Pulmonary artery endothelial cell (primary cell): ENCODE measurements around the gene PTPRF. TPM values are rescaled to one million over a fixed set of nuclear protein-coding genes. Genes with fewer than 3 reads are reported as not detected.

Experiments used
- DNase-seq: peaks from one replicate; pipeline ENCODE4 v3.0.0-alpha.2; 2011; ENCODE audit warnings: low read depth, low spot score
- total RNA-seq: library from RNA; depleted of rRNA; stranded (reverse); fragments of >200 nt; gene quantifications from 2 replicates; pipeline ENCODE4 v1.2.3, GENCODE V29; 2014

Gene PTPRF
- total RNA-seq, 1 donor from 2014 or later = 171 TPM

- DNase-seq = no peak
Observed at GRCh38 chr1:43605157-43605556, 74.5 kb downstream of the PTPRF start.

- DNase-seq = no peak
Observed at GRCh38 chr1:43605766-43606165, 75.1 kb downstream of the PTPRF start.

DNA sequence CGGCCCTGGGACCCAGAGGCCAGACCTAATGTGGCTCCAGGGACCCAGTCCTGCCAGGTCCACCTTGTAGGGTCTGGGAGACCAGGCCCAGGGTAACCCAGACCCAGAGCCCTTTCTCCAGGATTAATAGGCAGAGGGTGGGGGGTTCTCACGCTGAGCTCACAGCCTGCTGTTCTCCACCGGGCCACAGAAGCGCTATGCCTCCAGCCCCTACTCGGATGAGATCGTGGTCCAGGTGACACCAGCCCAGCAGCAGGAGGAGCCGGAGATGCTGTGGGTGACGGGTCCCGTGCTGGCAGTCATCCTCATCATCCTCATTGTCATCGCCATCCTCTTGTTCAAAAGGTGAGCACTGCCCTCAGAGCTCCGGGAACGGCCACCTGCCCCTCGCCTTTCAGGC lies 75.9 kb downstream of the PTPRF start:
- DNase-seq = no peak

DNA sequence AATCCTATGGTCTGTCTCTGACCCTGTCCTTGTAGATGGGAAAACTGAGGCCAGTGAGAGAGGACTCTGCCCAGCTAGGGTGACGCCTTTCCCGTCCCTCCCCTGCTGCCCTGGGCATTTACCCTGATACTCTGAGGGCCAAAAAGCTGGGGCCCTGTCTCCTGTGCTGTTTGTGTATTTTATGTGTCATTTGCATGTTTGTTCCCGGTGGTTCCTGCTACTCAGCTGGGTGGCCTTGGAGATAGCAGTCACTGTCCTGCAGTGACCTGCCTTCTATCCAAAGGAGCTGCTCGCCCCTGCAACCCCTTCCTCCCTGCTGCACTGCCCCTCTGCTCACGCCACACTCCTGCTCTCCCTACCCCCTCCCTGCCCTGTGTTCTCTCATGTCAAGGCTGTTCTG lies 78.1 kb downstream of the PTPRF start:
- DNase-seq = no peak

DNA sequence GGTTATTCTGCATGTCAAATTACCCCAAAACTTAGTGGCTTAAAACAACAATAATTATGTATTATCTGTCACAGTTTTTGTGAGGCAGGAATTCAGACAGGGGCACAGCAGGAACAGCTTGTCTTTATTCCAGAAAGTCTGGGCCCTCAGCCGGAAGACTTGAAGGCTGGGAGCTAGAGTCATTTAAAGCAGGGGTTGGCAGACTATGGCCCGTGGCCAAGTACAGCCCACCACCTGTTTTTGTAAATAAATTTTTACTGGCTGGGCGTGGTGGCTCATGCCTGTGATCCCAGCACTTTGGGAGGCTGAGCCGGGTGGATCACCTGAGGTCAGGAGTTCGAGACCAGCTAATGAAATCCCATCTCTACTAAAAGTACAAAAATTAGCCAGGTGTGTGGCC lies 79.7 kb downstream of the PTPRF start:
- no peak for DNase-seq

- DNase-seq = no peak
Observed at GRCh38 chr1:43611950-43612349, 81.3 kb downstream of the PTPRF start.

GRCh38 chr1:43612406-43612805 lies 81.7 kb downstream of the PTPRF start:
- no peak for DNase-seq

DNA sequence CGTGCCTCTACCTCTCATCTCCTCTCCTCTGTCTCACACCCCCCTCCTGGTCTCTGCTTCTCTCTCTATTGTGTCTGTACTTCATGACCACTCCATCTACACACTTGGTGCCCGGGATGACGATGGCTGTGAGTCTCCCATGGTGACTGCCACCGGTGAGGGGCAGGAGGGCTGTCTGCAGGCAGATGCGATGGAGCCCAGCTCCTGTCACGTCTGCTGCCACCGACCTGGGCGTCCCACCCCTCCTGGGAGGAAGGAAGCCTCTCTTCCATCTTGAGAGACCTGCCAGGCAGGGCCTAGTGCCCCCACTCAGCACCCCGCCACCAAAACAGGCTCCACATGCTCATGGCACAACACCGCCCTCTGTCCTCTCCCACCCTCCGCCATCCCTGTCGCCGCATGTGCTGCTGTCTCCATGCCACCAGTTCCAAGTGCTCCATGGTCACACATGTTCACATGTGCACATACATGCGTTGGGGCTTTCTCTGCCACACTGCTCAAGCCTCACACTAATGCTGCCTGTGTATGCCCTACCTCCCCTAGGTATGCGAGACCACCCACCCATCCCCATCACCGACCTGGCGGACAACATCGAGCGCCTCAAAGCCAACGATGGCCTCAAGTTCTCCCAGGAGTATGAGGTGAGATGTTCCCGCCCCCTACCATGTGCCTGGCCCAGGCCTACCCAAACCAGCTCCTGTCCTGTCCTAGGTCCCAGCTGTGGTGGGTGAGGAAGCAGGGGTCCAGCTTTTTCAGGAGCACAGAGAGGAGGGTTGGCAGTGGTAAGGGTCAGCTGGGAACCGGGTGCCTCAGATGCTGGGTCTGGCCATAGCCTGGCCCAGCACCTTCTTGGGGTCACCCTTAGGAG lies 82.6 kb downstream of the PTPRF start:
- no peak for DNase-seq

- no peak for DNase-seq
Observed at GRCh38 chr1:43614211-43614610, 83.5 kb downstream of the PTPRF start.

DNA sequence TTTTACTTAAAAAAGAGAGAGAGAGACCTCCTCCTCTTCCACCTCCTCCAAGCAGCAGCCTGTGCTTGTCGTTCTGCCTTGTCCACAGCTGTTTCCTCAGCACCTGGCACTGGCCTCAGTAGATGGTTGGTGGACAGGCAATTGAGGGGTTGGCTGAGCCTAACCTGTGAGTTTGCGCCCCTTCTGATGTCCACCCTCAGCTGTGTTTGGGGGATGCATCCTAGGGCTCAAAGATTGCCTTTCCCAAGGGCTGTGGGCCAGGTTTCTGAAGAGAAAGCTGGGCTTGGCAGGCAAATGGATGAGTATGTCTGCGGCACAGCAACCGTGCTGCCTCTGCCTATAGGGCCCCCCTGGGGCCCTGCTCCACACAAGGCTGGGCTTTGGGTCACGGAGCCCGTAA lies 84.2 kb downstream of the PTPRF start:
- DNase-seq = no peak

DNA sequence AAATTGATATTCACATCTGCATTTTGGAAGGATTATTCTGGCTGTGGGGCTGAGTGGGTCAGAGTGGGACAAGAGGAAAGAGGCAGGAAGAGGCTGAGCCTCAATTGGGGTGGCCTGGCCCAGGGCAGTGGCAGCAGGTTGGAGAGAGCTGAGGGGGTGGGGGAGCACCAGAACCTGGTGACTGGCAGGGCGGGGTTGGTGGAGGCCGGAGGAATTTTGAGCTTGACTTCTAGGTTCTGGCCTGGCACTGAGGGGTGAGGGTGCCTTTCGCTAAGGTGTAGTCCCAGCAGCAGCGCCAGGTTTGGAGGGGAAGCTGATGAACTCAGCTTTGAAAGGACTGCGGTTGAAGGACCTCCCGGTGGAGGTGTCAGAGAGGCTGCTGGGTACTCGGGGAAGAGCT lies 85.7 kb downstream of the PTPRF start:
- DNase-seq = no peak

DNA sequence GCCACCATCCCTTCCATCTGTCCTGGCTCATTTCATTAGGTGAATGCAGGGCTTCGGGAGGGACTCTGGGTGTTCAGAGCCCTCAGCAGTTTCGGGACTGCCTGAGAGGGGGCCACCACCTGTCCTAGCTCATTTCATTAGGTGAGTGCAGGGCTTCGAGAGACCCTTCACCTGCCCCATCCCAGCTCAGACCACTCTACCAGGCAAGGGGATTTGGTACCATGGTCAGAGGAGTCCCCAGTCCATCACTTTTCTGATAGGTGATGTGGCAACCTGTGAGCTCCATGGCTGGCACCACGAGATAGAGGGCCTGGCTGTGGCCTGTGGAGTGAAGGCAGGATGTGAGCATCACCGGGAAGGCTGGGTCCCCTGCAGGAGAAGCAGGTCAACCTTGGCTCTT lies 86.3 kb downstream of the PTPRF start:
- no peak for DNase-seq

DNA sequence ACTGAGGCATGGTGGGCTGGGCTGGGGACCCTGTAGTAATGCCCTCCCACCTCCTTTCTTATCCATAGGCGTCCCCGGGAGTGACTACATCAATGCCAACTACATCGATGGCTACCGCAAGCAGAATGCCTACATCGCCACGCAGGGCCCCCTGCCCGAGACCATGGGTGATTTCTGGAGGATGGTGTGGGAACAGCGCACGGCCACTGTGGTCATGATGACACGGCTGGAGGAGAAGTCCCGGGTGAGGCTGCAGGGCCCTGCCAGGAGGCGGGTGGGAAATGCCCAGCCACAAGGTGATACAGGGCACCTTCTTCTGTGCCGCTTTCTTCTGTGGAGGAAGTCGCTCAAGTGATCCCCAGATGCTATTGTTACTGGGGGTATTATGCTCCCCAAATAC lies 87.0 kb downstream of the PTPRF start:
- DNase-seq = no peak

DNA sequence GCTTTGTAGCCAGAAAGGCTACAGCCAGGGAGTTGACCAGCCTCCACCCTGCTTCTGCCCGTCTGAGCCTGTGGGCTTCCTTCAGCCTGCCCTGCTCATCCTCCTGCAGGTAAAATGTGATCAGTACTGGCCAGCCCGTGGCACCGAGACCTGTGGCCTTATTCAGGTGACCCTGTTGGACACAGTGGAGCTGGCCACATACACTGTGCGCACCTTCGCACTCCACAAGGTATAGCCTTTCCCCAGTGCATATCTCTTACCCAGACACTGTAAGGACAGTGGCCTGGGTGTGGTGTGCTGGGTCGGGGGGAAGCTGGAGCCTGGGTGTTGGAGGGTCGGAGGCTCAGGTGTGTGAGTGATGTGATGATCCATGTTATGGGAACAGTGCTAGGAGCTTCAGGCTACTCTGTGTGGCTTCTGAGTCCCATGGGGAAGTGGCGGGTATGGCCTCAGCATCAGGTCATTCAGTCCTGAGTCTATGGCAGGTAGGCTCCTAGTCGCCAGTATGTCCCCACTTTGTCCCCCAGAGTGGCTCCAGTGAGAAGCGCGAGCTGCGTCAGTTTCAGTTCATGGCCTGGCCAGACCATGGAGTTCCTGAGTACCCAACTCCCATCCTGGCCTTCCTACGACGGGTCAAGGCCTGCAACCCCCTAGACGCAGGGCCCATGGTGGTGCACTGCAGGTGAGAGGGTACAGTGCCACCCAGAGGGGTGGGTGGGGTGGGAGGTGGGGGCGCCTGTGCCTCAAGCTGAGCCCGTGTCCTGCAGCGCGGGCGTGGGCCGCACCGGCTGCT lies 88.0 kb downstream of the PTPRF start:
- DNase-seq = no peak

- no peak for DNase-seq
Observed at GRCh38 chr1:43619314-43619790, 88.7 kb downstream of the PTPRF start.

- no peak for DNase-seq
Observed at GRCh38 chr1:43619996-43620920, 89.6 kb downstream of the PTPRF start.

DNA sequence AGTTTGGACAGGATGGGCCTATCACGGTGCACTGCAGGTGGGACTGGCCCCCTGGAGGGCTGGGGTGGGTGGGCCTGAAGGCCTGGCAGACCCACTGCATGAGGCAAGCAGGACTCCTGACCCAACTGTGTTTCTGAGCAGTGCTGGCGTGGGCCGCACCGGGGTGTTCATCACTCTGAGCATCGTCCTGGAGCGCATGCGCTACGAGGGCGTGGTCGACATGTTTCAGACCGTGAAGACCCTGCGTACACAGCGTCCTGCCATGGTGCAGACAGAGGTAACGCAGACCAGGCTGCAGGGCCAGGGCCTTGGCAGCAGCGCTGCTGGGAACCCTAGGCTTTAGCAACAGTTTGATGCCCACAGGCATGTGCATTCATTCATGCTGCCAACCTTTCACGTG lies 90.3 kb downstream of the PTPRF start:
- no peak for DNase-seq

- no peak for DNase-seq
Observed at GRCh38 chr1:43621386-43621785, 90.7 kb downstream of the PTPRF start.

DNA sequence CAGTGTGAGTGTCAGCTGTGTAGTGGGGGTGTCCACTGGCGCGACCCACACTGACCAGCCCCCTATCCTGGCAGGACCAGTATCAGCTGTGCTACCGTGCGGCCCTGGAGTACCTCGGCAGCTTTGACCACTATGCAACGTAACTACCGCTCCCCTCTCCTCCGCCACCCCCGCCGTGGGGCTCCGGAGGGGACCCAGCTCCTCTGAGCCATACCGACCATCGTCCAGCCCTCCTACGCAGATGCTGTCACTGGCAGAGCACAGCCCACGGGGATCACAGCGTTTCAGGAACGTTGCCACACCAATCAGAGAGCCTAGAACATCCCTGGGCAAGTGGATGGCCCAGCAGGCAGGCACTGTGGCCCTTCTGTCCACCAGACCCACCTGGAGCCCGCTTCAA lies 91.2 kb downstream of the PTPRF start:
- no peak for DNase-seq

DNA sequence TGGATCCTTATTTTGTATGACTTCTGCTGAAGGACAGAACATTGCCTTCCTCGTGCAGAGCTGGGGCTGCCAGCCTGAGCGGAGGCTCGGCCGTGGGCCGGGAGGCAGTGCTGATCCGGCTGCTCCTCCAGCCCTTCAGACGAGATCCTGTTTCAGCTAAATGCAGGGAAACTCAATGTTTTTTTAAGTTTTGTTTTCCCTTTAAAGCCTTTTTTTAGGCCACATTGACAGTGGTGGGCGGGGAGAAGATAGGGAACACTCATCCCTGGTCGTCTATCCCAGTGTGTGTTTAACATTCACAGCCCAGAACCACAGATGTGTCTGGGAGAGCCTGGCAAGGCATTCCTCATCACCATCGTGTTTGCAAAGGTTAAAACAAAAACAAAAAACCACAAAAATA lies 91.8 kb downstream of the PTPRF start:
- DNase-seq = no peak
